GM19395 (cell line): ENCODE measurements around the gene PNPLA5.

Experiments
- ATAC-seq: cut with Tn5 transposase; IDR thresholded peaks from one replicate; pipeline ENCODE4 v1.9.1; 2021; ENCODE audit warnings: mild to moderate bottlenecking, moderate library complexity; ENCODE audit not compliant: unreplicated experiment

PNPLA5 gene

GRCh38 chr22:43901976-43902643, 10.3 kb upstream of the PNPLA5 start:
- no peak for ATAC-seq

- no peak for ATAC-seq
Measured at GRCh38 chr22:43900206-43900605, 8.4 kb upstream of the PNPLA5 start.

GRCh38 chr22:43897751-43898261, 6.0 kb upstream of the PNPLA5 start:
- ATAC-seq: no peak

GRCh38 chr22:43895986-43896645, 4.3 kb upstream of the PNPLA5 start:
- ATAC-seq: no peak

GRCh38 chr22:43894122-43894521, 2.3 kb upstream of the PNPLA5 start:
- no peak for ATAC-seq

- no peak for ATAC-seq
Measured at GRCh38 chr22:43893266-43893665, 1.5 kb upstream of the PNPLA5 start.

- no peak for ATAC-seq
Measured at GRCh38 chr22:43892183-43892894, 526 bp upstream of the PNPLA5 start.

- ATAC-seq: no peak
Measured at GRCh38 chr22:43890901-43891331, 897 bp downstream of the PNPLA5 start.

GRCh38 chr22:43889860-43890253, 2.0 kb downstream of the PNPLA5 start:
- ATAC-seq: no peak

GRCh38 chr22:43889201-43889859, 2.5 kb downstream of the PNPLA5 start:
- ATAC-seq: no peak

- ATAC-seq: no peak
Measured at GRCh38 chr22:43888740-43889139, 3.1 kb downstream of the PNPLA5 start.

GRCh38 chr22:43887391-43887790, 4.4 kb downstream of the PNPLA5 start:
- no peak for ATAC-seq

GRCh38 chr22:43886231-43886630, 5.6 kb downstream of the PNPLA5 start:
- no peak for ATAC-seq

GRCh38 chr22:43885786-43886185, 6.0 kb downstream of the PNPLA5 start:
- no peak for ATAC-seq

- ATAC-seq: no peak
Measured at GRCh38 chr22:43885319-43885671, 6.5 kb downstream of the PNPLA5 start.

GRCh38 chr22:43884600-43885318, 7.1 kb downstream of the PNPLA5 start:
- peak; percentile 74 for ATAC-seq

GRCh38 chr22:43883719-43884415, 7.9 kb downstream of the PNPLA5 start:
- no peak for ATAC-seq

- ATAC-seq: no peak
Measured at GRCh38 chr22:43883012-43883661, 8.7 kb downstream of the PNPLA5 start.

- no peak for ATAC-seq
Measured at GRCh38 chr22:43882122-43882767, 9.6 kb downstream of the PNPLA5 start.
